Kidney epithelial cell (primary cell): ENCODE results near the gene LMBR1. TPM values are rescaled to one million over a fixed set of nuclear protein-coding genes. Genes with fewer than 3 reads are reported as not detected.

Source experiments
- DNase-seq: peaks from one replicate; pipeline ENCODE4 v3.0.0-alpha.2; 2010; ENCODE audit warnings: low read depth
- H3K27me3 ChIP-seq: 2 replicates; pipeline ENCODE4 v1.6.0; 2011; ENCODE audit warnings: low read length; ENCODE audit not compliant: control insufficient read depth, insufficient read depth
- H3K36me3 ChIP-seq: 2 replicates; pipeline ENCODE4 v1.5.1; 2011; ENCODE audit warnings: low read length; ENCODE audit not compliant: control insufficient read depth, insufficient read depth
- H3K4me3 ChIP-seq: 2 replicates; pipeline ENCODE4 v1.5.1; 2011; ENCODE audit warnings: low read depth, mild to moderate bottlenecking, control low read depth, low read length
- total RNA-seq: library from RNA; depleted of rRNA; stranded (reverse); fragments of >200 nt; gene quantifications from 2 replicates; pipeline ENCODE4 v1.2.3, GENCODE V29; 2015
- TF ChIP-seq, protein P1 (sequence below): IDR thresholded peaks from 2 replicates; pipeline ENCODE4 v1.5.1; 2011; ENCODE audit warnings: mild to moderate bottlenecking, moderate library complexity, low read length, control low read depth, inconsistent platforms; ENCODE audit not compliant: insufficient read depth, poor library complexity, severe bottlenecking

Gene LMBR1
- total RNA-seq, 1 donor from 2014 or later = 47.3 TPM

DNA sequence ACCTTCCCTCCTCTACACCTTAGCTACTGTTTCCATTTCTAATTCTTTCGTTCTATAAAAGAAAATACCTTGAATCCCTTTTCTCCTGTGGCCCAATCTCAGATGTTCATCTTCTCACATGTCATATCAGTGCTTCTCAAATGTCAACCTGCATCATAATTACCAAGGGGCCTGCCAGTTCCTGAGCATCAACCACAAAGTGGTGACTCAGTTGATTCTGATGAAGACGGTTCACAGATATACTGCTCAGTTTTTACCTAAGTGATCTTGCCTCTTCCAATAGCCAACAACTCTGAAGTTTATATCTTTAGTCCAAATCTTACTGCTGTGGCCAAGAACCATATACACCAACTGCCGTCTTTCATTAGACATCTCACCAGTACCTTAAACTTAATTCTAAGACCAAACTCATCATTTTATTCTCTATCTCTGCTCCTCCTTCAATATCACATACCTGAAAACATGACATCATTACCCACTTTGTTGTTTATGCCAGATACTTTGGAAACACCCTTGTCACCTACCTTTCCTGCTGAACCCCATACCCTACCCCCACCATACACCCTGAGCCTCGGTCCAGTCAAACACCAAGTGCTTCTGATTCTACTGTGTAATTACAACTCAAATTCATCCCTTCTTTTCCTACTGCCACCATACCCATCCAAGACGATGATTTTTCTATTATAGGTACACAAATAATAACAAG is 115.5 kb downstream of the LMBR1 start:
- H3K36me3 ChIP-seq = no peaks in the 10 kb centered on the region
- TF ChIP-seq, protein P1, sequence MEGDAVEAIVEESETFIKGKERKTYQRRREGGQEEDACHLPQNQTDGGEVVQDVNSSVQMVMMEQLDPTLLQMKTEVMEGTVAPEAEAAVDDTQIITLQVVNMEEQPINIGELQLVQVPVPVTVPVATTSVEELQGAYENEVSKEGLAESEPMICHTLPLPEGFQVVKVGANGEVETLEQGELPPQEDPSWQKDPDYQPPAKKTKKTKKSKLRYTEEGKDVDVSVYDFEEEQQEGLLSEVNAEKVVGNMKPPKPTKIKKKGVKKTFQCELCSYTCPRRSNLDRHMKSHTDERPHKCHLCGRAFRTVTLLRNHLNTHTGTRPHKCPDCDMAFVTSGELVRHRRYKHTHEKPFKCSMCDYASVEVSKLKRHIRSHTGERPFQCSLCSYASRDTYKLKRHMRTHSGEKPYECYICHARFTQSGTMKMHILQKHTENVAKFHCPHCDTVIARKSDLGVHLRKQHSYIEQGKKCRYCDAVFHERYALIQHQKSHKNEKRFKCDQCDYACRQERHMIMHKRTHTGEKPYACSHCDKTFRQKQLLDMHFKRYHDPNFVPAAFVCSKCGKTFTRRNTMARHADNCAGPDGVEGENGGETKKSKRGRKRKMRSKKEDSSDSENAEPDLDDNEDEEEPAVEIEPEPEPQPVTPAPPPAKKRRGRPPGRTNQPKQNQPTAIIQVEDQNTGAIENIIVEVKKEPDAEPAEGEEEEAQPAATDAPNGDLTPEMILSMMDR = no peak
- no peaks in the 10 kb centered on the region for H3K27me3 ChIP-seq
- no peak overlapping the region for H3K4me3 ChIP-seq
- DNase-seq = no peak

DNA sequence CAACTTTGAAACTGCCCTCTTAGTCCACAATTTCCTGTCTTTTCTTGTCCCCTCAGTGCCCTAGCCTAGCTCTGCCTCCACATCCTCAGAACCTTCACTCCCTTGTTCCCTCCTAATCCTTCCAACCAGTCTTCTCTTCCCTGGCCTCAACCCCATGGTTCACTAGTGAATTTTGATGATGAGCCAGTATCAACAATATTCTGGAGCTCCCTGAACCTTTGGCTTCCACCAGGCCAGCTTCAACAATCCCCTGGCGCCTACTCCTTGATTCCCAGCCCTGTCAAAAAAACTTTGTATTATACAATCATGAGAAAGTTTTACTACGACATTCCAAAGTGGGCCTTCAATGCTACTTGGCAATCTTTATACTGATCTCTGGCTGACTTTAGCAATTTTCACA is 116.5 kb downstream of the LMBR1 start:
- no peak overlapping the region for H3K4me3 ChIP-seq
- no peaks in the 10 kb centered on the region for H3K27me3 ChIP-seq
- TF ChIP-seq, protein P1 = no peak
- DNase-seq = no peak
- H3K36me3 ChIP-seq = no peaks in the 10 kb centered on the region

DNA sequence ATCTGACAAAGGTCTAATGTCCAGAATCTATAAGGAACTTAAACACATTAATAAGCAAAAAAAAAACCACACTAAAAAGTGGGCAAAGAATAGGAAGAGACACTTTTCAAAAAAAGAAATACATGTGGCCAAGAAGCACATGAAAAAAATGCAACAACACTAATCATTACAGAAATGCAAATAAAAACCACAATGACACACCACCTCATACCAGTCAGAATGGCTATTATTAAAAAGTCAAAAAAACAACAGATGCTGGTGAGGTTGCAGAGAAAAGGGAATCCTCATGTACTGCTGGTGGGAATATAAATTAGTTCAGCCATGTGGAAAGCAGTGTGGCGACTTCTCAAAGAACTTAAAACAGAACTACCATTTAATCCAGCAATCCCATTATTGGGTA is 119.0 kb downstream of the LMBR1 start:
- Histone ChIP-seq H3K36me3 (no peaks in the 10 kb centered on the region), H3K27me3 (no peaks in the 10 kb centered on the region), H3K4me3 (no peak overlapping the region)
- TF ChIP-seq, protein P1 = no peak
- DNase-seq = no peak

DNA sequence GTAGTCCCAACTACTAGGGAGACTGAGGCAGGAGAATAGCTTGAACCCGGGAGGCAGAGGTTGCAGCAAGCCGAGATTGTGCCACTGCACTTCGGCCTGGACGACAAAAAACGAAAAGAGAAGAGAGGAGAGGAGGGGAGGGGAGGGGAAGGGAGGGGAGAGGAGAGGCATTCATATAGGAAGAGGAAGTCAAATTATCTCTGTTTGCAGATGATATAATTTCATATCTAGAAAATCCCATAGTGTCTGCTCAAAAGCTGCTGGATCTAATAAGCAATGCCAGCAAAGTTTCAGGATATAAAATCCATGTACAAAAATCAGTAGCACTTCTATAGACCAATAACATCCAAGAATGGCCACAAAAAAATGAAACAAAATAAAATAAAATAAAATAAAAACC is 120.3 kb downstream of the LMBR1 start:
- Histone ChIP-seq H3K4me3 (no peak overlapping the region), H3K36me3 (no peaks in the 10 kb centered on the region), H3K27me3 (no peaks in the 10 kb centered on the region)
- no peak for DNase-seq
- TF ChIP-seq, protein P1 = no peak

DNA sequence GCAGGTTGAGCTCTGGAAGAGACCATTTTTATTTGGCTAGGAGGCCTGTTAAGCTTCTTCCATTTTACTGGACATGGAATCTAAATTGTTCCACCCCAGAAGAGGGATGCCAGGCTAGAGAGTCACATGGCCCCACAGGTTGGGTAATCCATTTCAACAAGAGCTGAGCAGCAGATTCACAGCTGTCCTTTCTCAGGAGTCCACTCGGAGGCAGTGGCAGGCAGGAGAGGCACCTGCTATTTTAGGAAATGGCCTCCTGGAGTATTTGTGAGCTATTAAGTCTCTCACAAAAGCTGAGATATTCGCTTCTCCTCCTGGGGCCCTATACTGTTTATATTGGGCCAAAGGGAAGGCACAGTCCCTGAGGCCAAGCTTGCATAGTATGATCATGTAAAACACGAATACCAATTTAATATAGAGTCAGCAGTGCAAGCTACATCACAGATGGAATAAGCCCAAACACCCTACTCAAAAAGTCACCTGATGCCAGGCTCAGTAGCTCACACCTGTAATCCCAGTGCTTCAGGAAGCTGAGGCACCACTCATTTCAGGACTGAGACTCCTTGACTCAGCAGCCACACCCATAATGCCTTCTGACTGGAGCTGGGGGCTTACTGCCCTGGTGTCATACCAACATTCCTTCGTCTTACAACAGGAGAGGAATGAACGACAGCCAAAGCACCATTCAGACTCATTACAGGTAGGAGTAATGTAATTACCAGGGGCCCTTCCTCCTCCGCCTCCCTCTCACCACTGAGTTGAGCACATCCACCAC is 124.1 kb downstream of the LMBR1 start:
- DNase-seq = no peak
- Histone ChIP-seq H3K27me3 (no peaks in the 10 kb centered on the region), H3K36me3 (no peaks in the 10 kb centered on the region), H3K4me3 (no peak overlapping the region)
- TF ChIP-seq, protein P1 = no peak
